C4-2B (cell line): ENCODE measurements around the gene CDK6.

Source experiments
- CTCF ChIP-seq: fragments of 450-650 bp; conservative IDR thresholded peaks from 2 replicates; pipeline ENCODE4 v1.5.1; 2017; ENCODE audit warnings: mild to moderate bottlenecking
- ZFX ChIP-seq: fragments of 450-650 bp; IDR thresholded peaks from 2 replicates; pipeline ENCODE4 v1.6.1; 2017

DNA sequence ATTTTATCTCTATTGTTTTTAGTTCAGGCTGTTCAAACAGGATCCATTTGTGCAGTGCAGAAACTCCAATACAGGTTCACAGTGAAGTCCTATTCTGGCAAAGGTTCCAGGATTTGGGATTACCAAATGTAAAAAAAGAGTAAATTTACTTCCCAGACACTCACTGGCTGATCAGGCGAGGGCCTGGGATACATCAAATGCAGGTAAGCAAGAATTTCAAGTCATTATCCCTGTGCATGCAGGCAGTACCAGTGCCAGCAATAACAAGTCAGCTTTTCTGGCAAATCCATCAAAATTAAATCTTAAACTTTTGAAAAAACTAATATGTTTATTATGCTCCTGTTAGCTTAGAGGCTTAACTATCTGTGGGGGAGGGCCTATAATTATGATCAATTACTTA lies 6.3 kb downstream of the CDK6 start:
- TF ChIP-seq CTCF (no peak), ZFX (no peak)
